GM21619 (cell line): ENCODE results near the gene MTFR1L.
A peak's percentile ranks its signal among the peaks of the same experiment; 100 is the strongest.

Experiments
- ATAC-seq: cut with Tn5 transposase; IDR thresholded peaks from one replicate; pipeline ENCODE4 v1.9.1; 2021; ENCODE audit not compliant: unreplicated experiment

MTFR1L gene

GRCh38 chr1:25819491-25820246, at the start of gene MTFR1L:
TSS of gene MTFR1L (plus strand) at chr1:25819954. CDS start at chr1:25823105, 3,151 bp downstream.
- ATAC-seq: peak; percentile 75

GRCh38 chr1:25770541-25771220, 49.1 kb upstream of the MTFR1L start:
- no peak for ATAC-seq

GRCh38 chr1:25771221-25772114, 48.3 kb upstream of the MTFR1L start:
- no peak for ATAC-seq

- ATAC-seq: no peak
These were observed 47.6 kb upstream of the MTFR1L start for GRCh38 chr1:25772164-25772563.

GRCh38 chr1:25772692-25773245, 47.0 kb upstream of the MTFR1L start:
- ATAC-seq: no peak

GRCh38 chr1:25773441-25774125, 46.2 kb upstream of the MTFR1L start:
- no peak for ATAC-seq

GRCh38 chr1:25774206-25774803, 45.4 kb upstream of the MTFR1L start:
- ATAC-seq: no peak

GRCh38 chr1:25774921-25775771, 44.6 kb upstream of the MTFR1L start:
- no peak for ATAC-seq

- ATAC-seq: no peak
These were observed 40.4 kb upstream of the MTFR1L start for GRCh38 chr1:25779388-25779787.

GRCh38 chr1:25779894-25780293, 39.9 kb upstream of the MTFR1L start:
- no peak for ATAC-seq

- ATAC-seq: no peak
These were observed 39.2 kb upstream of the MTFR1L start for GRCh38 chr1:25780318-25781129.

- ATAC-seq: no peak
These were observed 38.7 kb upstream of the MTFR1L start for GRCh38 chr1:25781130-25781433.

- ATAC-seq: no peak
These were observed 37.0 kb upstream of the MTFR1L start for GRCh38 chr1:25782608-25783201.

- ATAC-seq: no peak
These were observed 35.1 kb upstream of the MTFR1L start for GRCh38 chr1:25784575-25785051.

- ATAC-seq: no peak
These were observed 34.3 kb upstream of the MTFR1L start for GRCh38 chr1:25785333-25786067.

- no peak for ATAC-seq
These were observed 32.6 kb upstream of the MTFR1L start for GRCh38 chr1:25786887-25787759.
